ENCODE results near the gene AMHR2. TPM values are rescaled to one million over a fixed set of nuclear protein-coding genes. Genes with fewer than 3 reads are reported as not detected.

The AMHR2 gene
- total and polyA plus RNA-seq, 11 donors: 0.30 to 2.2 (median 0.57) TPM; not detected in 6

DNA sequence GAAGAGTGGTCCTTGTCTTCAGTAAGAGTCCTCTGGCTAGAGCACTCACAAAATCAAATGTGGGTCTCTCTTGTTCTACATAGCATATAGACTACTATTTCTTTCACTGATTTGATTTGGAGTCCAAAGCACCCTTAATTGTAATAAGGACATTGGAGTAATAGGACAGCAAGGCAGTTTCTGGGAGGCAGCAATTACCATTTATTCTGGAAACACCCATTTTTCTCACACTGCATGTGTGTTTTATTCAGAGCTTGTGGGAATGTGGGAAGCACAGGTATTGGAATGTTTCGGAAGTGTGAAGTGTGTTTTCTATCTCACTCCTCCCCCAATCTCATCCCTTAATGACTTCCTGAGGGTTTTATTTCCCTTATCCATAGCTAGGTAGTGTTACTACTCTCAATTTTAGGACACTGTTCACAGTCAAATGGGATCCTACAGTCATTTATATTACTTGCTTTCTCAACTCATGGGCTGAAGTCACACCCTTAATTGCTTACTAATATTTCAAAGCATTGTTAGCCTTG, 48.5 kb downstream of the AMHR2 start:
- peaks cover 0 to 100% (median 100%) of the 10 kb centered on the region in 9 donors for H3K36me3 ChIP-seq
- WGBS, 4 donors: 74 to 82% (median 77%) methylated on average over 1 of the region's 1 CpG

DNA sequence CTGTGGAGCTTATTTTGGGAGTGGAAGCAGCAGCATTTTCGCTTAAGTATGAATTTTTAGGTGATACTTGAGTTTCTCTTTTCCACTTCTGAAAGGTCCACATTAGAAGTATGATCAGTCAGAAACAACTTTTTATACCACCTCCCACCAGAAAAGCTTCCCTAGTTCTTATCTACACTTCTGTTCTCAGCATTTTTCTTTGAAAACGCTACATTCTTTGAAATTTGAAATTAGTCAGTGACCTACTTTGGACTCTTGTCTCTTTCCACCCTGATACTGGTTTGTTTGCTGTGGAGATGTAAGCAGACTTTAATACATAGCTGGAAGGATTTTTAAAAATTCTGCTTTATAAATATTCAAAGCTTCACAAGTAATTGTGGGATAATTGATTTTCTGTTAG, 50.4 kb downstream of the AMHR2 start:
- WGBS, 4 donors: 65 to 74% (median 69%) methylated on average over 2 of the region's 2 CpGs
- peaks cover 0 to 100% (median 100%) of the 10 kb centered on the region in 9 donors for H3K36me3 ChIP-seq
- H3K27ac ChIP-seq: peak overlapping the region in 2 of 12 donors; percentile 6 to 9
- TF ChIP-seq, protein P1, sequence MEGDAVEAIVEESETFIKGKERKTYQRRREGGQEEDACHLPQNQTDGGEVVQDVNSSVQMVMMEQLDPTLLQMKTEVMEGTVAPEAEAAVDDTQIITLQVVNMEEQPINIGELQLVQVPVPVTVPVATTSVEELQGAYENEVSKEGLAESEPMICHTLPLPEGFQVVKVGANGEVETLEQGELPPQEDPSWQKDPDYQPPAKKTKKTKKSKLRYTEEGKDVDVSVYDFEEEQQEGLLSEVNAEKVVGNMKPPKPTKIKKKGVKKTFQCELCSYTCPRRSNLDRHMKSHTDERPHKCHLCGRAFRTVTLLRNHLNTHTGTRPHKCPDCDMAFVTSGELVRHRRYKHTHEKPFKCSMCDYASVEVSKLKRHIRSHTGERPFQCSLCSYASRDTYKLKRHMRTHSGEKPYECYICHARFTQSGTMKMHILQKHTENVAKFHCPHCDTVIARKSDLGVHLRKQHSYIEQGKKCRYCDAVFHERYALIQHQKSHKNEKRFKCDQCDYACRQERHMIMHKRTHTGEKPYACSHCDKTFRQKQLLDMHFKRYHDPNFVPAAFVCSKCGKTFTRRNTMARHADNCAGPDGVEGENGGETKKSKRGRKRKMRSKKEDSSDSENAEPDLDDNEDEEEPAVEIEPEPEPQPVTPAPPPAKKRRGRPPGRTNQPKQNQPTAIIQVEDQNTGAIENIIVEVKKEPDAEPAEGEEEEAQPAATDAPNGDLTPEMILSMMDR (IDR thresholded peaks at IDR 0.05): no peak
- no peak for TF ChIP-seq POLR2A (IDR thresholded peaks at IDR 0.05)
- ATAC-seq (no peak), DNase-seq (no peak)
- intact Hi-C loops (cut with DNase I): loop anchor here in 1 of 10 donors (2.0 kb wide), 1 partner anchor 15 kb away; no protein-coding TSS in a partner anchor
- peaks cover 3 to 82% (median 59%) of the 10 kb centered on the region in 12 donors for H3K4me1 ChIP-seq
- no peaks in the 10 kb centered on the region for H3K9me3 ChIP-seq
- H3K27me3 ChIP-seq: no peaks in the 10 kb centered on the region
- H3K4me3 ChIP-seq: no peak overlapping the region

More for the DNA sequence above, 48.5 kb downstream of the AMHR2 start:
- no peaks in the 10 kb centered on the region for H3K9me3 ChIP-seq
- no peaks in the 10 kb centered on the region for H3K27me3 ChIP-seq
- H3K4me1 ChIP-seq: peaks cover 3 to 75% (median 55%) of the 10 kb centered on the region in 12 donors
- ATAC-seq: no peak
- no peak overlapping the region for H3K27ac ChIP-seq
- H3K4me3 ChIP-seq: no peak overlapping the region
- TF ChIP-seq POLR2A (IDR thresholded peaks at IDR 0.05): no peak
- TF ChIP-seq, protein P1 (IDR thresholded peaks at IDR 0.05): no peak
- DNase-seq: no peak
- intact Hi-C loops (cut with DNase I): no loop called here

DNA sequence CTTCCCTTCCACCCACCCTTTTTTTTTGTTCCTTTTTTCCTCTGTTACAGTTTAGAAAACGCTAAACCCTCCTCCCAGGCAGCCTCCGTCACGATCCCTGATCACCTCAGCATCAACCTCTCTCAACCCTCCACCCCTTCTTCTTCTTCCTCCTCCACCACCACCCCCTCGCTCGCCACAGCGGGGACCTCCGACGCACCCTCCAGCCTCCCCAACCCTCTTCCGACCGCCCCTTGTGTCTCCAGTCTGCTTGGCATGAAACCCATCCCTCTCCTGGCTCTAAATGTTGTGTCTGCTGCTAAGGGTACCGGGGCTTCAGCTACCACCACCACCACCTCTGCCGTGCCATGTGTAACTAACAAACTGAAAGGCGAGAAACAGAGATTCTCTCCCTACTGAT, 51.2 kb downstream of the AMHR2 start:
- Histone ChIP-seq H3K27me3 (no peaks in the 10 kb centered on the region), H3K4me1 (peaks cover 3 to 82% (median 58%) of the 10 kb centered on the region in 12 donors), H3K9me3 (no peaks in the 10 kb centered on the region), H3K4me3 (no peak overlapping the region), H3K27ac (peak overlapping the region in 5 of 12 donors; percentile 6 to 25 (median 13)), H3K36me3 (peaks cover 0 to 100% (median 100%) of the 10 kb centered on the region in 9 donors)
- intact Hi-C loops (cut with DNase I): loop anchor here in 1 of 10 donors (2.0 kb wide), 1 partner anchor 16 kb away; no protein-coding TSS in a partner anchor
- DNase-seq (no peak), ATAC-seq (no peak)
- TF ChIP-seq, protein P1 (IDR thresholded peaks at IDR 0.05): no peak
- no peak for TF ChIP-seq POLR2A (IDR thresholded peaks at IDR 0.05)
- WGBS, 4 donors: 51 to 62% (median 58%) methylated on average over 13 of the region's 13 CpGs

DNA sequence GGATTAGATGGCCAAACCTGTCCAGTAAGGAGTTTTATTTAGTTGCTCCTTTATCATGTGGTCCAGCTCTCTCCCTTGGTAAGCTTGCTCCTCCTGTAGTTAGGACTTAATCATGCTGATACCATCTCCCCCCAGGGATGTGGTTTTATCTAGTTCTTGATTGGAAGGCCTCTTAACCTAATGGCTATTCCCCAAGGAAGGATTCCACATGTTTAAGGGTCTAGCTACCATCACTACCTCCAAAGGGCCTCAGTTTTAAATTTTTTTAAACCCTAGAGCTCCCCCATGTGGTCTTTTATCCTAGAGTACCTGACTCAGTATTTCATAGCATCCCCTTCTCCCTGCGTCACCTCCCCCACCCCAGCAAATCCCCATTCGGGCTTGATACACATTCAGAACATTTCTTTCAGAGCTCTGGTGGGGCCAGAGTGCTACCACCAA, 53.1 kb downstream of the AMHR2 start:
- H3K27me3 ChIP-seq: no peaks in the 10 kb centered on the region
- 50 to 62% (median 61%) methylated on average over 2 of the region's 2 CpGs for WGBS, 4 donors
- peaks cover 0 to 81% (median 51%) of the 10 kb centered on the region in 12 donors for H3K4me1 ChIP-seq
- no peak for TF ChIP-seq POLR2A (IDR thresholded peaks at IDR 0.05)
- TF ChIP-seq, protein P1 (IDR thresholded peaks at IDR 0.05): peak in 9 of 12 donors; percentile 8 to 47 (median 21)
- H3K27ac ChIP-seq: peak overlapping the region in 1 of 12 donors; percentile 12
- intact Hi-C loops (cut with DNase I): no loop called here
- peaks cover 0 to 100% (median 100%) of the 10 kb centered on the region in 9 donors for H3K36me3 ChIP-seq
- no peaks in the 10 kb centered on the region for H3K9me3 ChIP-seq
- DNase-seq (no peak), ATAC-seq (peak in 1 of 4 donors; percentile 43)
- no peak overlapping the region for H3K4me3 ChIP-seq

Data from heart left ventricle (tissue), 16 donors.